COLO668 (cell line): ENCODE measurements around the gene METTL6.
"Not testable (repeated sequence)": the region's sequence is repeated elsewhere in the genome, so short reads cannot be mapped to it uniquely, and the experiment has no call there.

Source experiments
- DNase-seq: peaks from one replicate; lab custom pipeline; 2025; ENCODE audit not compliant: unreplicated experiment; lab: John Stamatoyannopoulos, UW

METTL6 gene

DNA sequence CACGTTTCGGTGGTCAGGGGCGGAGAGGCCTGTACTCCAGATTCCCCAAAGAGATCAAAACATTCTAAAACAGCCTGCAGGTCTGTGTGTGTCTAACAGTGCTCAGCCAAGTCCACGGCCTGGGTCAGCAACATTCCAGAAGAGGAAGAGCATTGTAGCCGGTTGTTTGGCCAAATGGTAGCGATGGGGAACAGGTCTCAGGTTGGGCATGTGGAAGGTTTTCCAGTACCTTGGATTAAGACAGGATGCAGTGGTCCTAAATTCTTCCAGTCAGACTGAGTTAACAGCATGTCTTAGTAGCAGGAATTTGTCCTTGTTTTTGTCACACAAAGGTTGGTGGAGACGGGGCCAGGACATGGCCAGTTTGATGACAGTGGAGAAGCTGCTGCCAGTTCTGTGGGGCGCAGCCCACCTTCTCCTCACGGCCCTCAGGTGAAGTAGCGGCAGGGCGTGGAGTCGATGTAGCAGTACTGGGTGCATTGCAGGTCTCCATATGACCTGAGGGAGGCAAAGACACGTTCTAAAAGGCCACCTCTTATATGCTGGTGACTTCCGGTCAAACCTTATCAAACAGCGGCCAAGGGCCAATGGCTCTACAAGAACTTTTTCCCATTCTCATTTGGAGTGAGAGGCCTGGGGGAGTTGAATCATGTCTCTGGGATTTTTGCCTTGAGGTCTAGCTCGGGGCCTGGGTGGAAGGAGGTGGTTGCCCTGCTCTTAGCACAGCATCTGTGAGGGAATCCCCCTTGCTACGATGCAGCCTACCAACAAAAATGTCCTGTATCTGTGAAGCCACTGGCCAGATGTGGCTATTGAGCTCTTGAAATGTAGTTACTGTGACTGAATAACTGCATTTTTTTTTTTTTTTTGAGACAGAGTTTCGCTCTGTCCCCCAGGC is 24.1 kb upstream of the METTL6 start:
- no peak for DNase-seq

DNA sequence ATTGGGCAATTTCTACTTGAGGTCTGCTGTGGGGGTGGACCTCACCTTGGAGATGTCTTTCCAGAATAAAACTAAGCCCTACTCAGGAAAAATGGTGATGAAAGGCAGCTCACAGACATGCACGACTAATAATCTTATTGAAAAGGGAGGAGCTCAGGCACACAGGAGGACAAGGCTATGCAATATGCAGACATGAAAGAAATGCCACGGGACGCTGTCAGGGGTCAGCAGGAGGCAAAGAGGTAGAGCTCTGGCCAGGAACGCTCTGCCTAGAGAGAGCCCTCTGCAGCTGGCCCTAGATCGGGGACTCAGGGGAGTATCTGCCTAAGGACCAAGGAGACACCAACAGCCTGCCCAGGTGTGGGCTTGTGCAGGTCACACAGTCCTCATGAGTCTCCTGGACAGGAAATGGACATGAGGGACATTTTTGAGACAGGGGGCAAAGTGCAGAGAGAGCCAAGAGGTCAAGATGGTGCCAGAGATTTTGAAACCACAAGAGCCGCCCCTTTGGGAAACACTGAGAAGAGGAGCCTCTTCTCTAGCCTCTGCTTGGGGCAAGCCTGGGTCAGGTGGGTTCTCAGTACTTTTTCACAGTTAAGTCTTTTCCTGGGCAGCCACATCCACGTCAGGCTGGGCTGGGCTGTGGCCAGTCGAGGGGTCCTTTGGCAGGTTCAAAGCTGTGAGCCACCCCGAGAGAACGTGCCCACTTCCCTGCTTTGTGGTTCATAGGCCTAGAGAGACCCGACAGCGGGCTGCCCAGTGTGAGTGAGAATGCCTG is 23.3 kb upstream of the METTL6 start:
- DNase-seq, result no peak

DNA sequence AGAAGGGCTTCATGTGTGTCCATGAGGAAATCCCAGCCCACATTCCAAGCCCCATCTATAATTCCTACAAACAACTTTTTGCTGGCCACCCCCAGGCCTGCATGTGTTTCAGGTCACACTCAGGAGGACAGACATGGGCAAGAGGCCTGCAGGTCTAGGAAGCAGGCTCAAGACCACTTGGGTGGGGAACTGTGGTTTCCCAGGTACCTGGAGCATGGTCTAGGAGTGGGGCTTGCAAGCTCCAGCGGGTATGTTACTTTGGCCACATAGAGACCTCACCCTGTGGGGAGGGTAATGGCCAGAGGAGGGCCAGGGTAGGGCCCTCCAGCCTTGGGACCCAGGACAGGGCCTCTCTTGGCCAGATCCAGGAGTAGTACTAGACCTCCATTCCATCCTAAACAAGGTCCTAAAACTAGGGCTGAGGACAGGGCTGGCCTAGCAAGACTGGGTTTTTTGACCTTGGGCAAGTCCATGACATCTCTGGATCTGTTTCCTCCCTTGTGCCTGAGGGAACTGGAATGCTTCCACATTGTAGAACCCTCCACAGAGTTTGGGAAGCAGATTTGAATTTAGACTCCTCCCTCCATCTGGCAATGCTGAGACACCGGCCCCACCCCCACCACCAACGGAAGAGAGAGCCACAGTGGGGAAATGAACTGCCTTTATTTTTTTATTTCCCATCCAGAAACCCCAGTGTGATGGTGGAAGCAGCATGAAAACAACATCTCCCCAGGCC is 22.3 kb upstream of the METTL6 start:
- DNase-seq, result no peak

DNA sequence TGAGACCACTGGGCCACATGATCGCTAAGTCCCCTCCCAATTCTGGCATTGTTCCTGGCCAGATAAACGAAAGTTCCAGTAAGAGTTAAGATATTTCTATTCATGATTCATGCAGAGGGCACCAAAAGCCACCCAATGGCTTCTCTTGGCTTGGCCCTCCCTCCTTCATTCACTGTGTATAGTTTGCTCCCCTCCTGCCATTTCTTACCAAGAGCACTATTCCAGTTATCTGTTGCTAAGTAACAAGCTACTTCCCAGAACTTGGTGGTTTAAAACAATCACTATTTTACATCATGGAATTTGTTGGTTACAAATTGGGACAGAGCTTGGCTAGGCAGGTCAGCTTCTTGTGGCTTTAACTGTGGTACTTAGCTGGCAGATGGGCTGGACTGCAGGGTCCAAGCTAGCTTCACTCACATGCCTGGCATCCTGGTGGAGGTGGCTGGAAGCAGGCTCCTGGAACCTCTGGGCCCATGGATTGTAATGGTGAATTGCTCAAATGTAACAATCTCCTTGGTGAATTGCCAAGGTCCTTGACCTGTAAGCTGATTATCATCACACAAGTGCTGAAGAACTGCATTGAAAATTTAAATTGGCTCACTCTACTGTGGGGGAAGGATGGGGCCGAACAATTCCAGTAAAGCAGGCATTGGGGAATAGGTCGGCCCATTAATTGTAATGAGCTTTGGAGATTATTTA is 16.6 kb upstream of the METTL6 start:
- no peak for DNase-seq

DNA sequence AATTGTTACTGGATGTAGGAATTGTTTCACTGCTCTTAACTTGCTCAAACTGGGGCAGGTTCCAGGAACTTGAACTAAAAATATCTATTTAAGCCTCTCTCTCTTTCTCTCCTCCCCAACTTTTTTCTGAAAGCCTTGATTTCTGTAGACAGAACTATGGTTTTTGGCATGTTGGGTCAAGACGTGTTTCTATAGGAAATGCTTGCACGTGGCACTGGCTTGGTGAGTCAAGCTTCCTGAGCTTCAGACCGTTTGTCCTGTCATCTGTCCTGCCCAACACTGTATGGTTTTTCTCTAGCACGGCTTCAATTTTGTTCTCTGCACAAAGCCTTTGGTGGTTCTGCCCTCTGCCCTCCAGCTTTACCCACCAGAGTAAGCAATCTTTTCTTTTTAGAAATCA is 13.5 kb upstream of the METTL6 start:
- DNase-seq, result no peak

DNA sequence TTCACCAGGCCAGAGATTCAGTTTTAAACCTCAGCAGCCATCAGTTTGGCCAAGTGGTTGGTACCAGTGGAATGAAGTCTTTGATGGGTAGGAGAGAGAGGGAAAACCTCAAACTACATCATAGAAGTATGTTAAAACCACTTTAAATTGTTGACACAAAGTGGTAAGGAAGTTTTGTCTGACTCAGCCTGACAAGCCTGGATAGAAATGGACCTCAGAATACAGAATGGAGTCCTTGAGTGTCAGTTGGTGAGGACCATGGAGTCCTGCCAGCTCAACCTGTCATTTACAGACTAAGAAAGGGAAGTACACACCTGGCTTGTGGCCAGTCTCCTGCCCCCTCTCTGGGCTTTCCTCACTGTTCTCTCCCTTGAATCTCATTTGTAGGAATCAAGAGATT is 12.1 kb upstream of the METTL6 start:
- no peak for DNase-seq

DNA sequence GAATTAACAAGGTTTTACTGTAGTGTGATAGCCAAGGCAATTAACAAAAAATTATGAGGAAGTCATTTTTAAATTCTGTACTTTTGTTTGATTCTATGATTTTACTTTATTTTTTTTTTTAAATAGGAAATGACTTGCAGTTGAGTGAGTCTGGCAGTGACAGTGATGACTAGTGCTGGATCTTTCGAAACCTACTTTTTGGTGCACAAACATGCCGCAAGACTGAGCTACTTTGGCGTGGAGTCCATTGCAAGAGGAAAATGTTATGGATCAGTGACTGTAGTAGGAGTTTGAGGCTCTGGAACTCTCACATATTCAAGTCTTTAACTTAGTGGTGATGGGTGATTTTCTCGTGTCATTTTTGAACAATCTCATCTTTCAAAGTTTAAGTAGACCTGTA is 11.6 kb upstream of the METTL6 start:
- no peak for DNase-seq

DNA sequence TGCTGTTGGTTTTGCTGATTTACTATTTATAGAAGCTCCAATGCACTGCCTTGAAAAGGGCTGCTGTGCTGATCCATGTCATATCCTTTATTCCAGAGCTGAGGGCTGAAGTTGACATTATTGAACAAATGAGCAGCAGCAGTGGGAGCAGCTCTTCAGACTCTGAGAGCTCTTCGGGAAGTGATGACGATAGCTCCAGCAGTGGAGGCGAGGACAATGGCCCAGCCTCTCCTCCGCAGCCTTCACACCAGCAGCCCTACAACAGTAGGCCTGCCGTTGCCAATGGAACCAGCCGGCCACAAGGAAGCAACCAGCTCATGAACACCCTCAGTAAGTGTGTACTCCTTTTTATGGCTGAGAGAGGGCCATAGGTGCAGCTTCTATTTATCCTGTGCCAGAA is 8.9 kb upstream of the METTL6 start:
- DNase-seq, result no peak

DNA sequence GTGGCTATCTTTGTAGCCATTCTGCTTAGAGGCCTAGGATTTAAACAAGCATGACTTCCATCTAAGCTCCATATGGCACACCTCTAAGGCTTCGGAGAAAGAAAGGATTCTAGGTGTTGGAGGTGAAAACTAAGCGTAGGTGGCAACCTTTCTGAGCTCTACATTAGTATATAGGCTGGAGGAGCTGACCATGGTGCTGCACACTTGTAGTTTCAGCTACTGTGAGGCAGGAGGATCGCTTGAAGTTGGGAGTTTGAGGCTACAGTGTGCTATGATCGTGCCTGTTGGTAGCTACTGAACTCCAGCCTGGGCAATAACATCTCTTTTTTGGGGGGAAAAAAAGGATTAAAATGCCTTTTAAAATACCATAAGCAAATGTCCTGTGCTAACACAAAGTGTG is 7.4 kb upstream of the METTL6 start:
- no peak for DNase-seq

DNA sequence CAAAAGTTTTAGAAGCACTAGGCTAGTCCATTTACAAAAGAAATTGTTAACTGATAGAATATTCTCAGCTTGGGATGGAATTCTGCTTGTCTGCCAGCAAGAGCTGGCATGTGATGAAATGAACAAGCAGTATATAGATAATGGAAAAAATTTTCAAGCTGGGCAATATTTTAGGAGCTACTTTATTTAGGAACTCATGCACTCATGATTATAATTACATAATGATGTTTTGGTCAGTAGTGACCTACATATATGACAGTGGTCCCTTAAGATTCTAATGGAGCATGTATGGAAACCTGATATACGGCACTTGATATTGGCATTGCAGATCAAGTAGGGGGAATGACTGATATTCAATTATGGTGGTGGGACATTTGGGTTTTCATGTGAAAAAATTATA is 6.2 kb upstream of the METTL6 start:
- no peak for DNase-seq

DNA sequence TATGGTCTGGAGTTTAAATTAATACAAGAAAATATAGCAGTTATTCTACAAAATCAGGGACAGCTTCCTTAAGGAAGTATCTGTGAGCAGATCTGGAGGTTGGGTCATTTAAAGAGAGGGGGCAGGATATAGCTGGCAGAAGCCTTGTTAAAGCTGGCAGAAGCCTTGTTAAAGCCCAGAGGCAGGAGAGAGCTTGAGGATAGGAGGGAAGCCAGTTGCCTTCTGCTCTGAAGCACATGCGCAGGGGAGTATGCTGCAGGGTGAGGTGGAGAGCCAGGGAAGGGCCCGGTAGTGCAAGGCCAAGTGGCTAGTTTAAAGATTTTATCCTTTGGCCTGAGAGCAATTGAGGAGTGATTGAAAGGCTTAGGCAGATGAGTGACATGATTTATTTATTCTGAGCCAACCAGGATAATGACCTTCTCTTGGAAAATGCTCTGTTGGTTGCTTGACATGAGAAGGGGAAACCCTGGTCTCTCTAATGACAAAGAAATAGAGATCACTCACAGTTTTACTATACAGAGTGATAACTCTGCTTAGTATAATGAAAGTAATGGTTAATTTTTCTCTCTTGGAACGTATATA is 4.0 kb upstream of the METTL6 start:
- no peak for DNase-seq

DNA sequence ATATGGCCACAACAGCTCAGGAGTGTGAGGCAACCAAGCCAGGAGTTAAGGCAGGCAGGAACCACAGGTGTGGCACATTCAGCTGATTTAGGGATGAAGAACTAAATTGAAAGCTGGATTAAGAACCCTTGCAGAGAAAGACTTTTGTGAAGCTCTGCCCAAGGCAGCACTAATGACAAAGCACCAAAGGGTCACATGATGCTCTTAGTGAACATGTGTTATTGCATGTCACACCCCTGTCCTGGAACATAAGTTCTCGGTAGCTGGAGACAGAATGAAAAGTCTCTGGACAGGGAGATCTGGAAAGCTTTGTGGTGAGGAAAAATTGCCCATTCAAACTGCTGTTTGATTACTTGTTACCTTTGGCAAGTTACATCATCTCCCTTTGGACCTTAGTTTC is 3.3 kb upstream of the METTL6 start:
- DNase-seq, result no peak

DNA sequence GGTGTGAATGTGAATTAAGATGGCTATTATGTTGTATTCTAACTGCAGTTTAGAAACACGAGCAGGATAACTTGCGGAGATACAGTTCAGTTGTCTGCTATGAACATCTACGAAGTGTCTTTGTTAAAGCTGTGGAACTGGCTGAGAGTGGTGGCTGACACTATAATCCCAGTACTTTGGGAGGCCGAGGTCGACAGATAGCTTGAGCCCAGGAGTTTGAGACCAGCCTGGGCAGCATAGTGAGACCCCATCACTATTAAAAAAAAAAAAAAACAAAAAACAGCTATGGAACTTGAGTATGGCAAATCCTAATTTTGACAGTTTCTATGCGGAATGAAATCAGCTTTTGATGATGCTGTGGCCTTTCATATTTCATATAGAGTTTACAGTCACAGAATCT is 1.7 kb upstream of the METTL6 start:
- DNase-seq, result no peak

DNA sequence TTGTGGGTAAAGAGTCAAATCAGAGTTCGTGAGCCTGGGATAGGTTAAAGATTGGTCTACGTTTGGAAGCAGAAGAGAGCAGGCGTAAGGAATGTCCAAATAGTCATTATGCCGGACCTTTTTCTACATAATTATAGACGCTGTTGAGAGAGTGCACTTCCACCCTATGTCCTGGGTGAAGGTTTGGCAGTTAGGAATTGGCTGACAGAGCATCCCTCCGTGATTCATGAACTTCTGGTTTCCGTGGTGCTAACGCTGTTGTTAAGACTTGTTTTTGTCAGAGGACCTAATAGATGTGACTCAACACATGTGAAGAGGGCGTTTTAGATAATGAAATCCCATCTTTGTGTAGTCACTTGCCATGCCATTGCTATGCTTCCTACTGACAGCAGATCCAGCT is 1.2 kb upstream of the METTL6 start:
- no peak for DNase-seq

DNA sequence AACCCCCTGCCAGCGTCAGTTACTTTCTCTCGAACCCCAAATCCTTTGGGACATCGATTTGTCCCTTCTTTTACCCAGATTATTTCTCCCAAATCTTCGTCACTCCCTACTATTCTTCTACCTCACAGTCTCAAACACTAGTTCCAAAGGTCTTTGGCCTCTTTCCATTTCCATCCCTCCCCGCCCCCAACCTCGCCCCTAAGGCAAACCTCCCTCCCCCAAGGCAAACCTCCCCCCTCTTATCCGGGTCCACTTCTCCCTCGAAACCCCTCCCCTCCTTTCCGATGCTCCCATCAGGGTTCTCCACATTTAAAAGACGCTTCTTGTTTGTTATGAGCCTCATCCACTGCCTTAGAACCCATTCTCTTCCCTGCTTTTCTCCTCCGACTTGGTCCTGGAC is 637 bp upstream of the METTL6 start:
- no peak for DNase-seq

DNA sequence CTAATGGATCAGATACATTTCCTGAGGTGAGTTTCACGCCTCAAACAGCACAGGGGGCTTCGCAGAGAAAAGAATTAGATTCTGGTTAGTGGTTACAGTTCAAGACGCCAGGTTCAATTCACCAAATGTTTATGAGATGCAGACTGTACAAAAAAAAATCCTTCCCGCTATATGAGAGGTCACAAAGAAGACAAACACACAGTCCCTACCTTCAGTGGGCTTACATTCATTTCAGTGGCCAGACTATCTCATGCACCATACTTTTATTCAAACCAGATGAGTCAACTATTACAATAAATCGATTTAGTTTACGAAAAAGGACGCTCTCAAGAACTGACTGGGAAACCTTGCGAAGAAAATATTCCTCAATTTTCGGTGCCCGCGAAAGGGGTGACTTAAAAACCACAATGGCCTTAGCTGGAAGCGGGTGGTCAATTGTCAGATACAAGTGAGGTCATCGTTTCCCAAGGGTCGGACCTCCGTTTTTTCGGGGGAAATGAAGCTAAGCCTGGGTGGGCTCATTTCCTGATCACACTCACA is 695 bp downstream of the METTL6 start:
- DNase-seq, result no peak

DNA sequence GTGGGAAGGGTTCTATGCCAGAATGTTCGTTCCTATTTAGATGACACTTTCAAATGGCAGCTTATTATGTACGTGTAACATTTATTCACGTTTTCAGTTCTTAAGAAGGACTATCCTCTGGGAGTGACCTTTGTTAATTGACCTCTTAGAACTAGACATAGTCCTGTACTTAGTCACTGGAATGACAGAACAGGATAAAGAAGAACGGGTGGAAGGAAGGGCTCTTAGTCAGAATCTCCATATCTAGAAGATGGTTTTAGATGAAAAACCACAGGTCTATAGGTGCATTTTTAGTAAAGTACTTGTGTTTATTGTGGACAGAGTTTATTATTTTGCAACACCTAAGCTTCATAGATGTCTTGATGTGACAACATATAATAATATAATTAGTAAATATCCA is 6.5 kb downstream of the METTL6 start:
- no peak for DNase-seq

DNA sequence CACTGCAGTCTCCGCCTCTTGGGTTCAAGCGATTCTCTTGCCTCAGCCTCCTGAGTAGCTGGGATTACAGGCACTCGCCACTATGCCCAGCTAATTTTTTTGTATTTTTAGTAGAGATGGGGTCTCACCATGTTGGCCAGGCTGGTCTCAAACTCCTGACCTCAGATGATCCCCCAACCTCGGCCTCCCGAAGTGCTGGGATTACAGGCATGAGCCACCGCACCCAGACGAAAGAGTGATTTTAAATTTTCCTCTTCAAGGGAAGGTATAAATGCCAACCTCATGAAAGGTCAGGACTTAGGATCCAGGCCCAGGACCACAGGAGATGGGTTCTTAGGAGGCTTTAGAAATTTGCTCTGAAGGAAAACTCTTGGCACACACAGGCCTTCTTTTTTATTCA is 16.4 kb downstream of the METTL6 start:
- DNase-seq, result not testable (repeated sequence)

DNA sequence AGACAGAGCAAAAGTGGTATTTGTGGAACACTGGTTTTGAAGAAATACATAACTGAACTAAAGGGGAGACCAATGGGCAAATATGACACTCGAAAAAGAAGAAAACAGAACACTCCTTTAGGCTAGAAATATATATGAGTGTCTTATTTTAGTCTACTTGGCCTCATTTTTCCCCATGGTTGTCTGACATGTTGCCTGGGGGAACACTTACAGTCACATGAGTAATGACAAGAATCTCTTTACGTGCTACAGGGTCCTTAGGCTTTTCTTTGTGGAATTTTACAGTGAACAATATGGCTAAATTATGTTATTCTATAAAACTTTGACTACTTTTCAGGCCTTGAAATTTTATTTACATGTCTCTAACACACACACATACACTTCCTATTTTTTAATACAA is 17.6 kb downstream of the METTL6 start:
- no peak for DNase-seq

DNA sequence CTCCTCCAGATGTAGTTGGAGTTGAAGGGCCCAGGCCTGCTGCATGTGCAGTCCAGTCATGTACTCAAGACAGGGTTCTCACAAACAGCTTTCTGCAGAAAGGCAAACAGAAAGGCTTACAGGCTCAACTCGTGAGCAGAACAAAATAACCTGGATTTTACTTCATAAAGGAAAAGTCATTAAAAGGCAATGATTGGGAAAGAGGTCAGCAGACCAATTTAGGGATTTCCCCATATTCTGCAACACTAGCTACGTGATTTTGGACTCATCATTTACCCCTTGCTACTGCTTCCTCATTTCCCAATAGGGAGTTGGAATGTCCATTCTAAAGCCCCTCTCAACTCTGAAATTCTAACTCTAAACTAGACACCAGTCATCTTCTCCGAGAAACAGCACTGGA is 18.1 kb downstream of the METTL6 start:
- no peak for DNase-seq
